Ectodermal cell (in vitro differentiated cells): ENCODE measurements around the gene LRTM2.

ENCODE experiments used
- H3K27ac ChIP-seq: 2 replicates; pipeline ENCODE4 v1.7.0; 2013; ENCODE audit warnings: mild to moderate bottlenecking, low read depth, low read length; ENCODE audit not compliant: insufficient read depth, poor library complexity, severe bottlenecking
- H3K27me3 ChIP-seq: 2 replicates; pipeline ENCODE4 v1.7.0; 2013; ENCODE audit warnings: mild to moderate bottlenecking, low read length; ENCODE audit not compliant: insufficient read depth, control insufficient read depth, poor library complexity, severe bottlenecking
- H3K36me3 ChIP-seq: one replicate; pipeline ENCODE4 v1.7.0; 2013; ENCODE audit warnings: low read length; ENCODE audit not compliant: control insufficient read depth, insufficient read depth
- H3K4me1 ChIP-seq: one replicate; pipeline ENCODE4 v1.7.0; 2013; ENCODE audit warnings: low read length; ENCODE audit not compliant: control insufficient read depth, insufficient read depth
- H3K4me3 ChIP-seq: 2 replicates; pipeline ENCODE4 v1.7.0; 2013; ENCODE audit warnings: low read depth, low read length, control low read depth; ENCODE audit not compliant: insufficient read depth
- H3K9me3 ChIP-seq: 2 replicates; pipeline ENCODE4 v1.7.0; 2013; ENCODE audit warnings: mild to moderate bottlenecking, low read length, moderate library complexity; ENCODE audit not compliant: control insufficient read depth
- WGBS, 2 experiments: methylation state at CpG; one replicate each; pipeline ENCODE4 v1.1.7; 2013; ENCODE audit warnings: missing lambda C conversion rate in 2 of 2; 5-methylcytosine and 5-hydroxymethylcytosine counted together

LRTM2 gene

DNA sequence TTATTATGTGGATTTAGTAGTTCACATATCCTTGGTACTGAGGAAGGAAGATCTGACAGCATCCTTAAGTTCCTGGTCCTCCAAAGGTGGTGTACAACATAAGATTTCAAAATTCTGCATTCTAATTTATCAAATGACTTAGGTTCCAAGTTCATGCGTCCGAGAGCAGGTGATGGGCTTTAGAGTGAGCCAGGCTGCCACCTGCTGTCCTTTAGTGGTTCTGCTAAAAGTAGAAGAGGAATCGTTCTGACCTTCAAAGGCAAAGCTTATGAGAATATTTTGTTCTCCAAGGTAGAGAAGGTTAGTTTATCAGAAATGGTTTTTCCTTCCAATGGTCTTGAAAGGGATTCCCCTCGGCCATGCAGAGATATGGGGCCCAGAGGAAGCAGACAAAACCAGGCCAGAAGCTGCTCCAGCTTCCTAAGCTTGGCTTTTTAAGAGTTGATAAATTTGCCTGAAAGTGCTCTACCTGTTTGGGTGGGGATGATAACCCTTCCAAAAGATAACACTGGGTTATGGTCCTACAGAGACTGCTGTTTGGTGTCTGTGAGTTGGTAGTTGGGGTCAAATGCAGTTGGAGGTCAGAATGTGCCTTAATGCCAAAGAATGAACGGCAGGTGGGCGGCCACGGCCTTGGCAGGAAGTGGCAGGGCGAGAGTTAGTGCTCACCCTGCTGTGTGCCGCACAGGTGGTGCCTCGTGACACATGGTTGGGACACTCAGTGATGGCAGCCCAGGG is 29.1 kb upstream of the LRTM2 start:
- Histone ChIP-seq H3K27me3 (peaks cover 2% of the 10 kb centered on the region), H3K4me3 (no peak overlapping the region), H3K27ac (no peak overlapping the region), H3K36me3 (peaks cover under 1% of the 10 kb centered on the region), H3K4me1 (peaks cover 3% of the 10 kb centered on the region), H3K9me3 (no peaks in the 10 kb centered on the region)
- 58 to 62% methylated on average over 9 to 10 of the region's 10 CpGs for WGBS, 2 experiments

DNA sequence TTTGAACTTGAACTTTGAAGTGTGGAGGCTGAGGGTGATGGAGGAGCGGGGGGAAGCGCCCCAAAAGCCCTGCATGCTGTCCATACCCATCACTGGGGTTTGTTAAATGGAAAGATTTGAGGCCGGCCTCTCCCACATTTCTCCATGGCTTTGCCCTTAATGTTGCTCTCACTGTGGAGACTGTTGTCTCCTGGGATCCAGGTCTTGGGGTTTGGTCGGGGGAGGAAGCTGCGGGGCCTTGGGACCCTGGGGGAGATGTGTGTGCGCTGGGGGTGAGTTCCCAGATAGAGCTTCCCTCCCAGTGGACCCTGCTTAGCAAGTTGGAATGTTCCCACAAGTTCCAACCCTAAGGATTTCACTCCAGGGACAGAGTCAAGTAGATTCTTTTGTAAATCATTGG is 28.0 kb upstream of the LRTM2 start:
- H3K27me3 ChIP-seq: peaks cover 11% of the 10 kb centered on the region
- H3K4me1 ChIP-seq: peaks cover 3% of the 10 kb centered on the region
- no peaks in the 10 kb centered on the region for H3K36me3 ChIP-seq
- no peak overlapping the region for H3K27ac ChIP-seq
- WGBS, 2 experiments: 90% methylated on average over 6 of the region's 6 CpGs
- no peak overlapping the region for H3K4me3 ChIP-seq
- H3K9me3 ChIP-seq: no peaks in the 10 kb centered on the region

GRCh38 chr12:1793426-1794210 is 26.7 kb upstream of the LRTM2 start:
- H3K4me1 ChIP-seq: peaks cover 3% of the 10 kb centered on the region
- H3K36me3 ChIP-seq: no peaks in the 10 kb centered on the region
- H3K27ac ChIP-seq: no peak overlapping the region
- no peaks in the 10 kb centered on the region for H3K9me3 ChIP-seq
- 95% methylated on average over 26 of the region's 26 CpGs for WGBS, 2 experiments
- H3K27me3 ChIP-seq: peaks cover 11% of the 10 kb centered on the region
- H3K4me3 ChIP-seq: no peak overlapping the region

- 94 to 95% methylated on average over 15 of the region's 15 CpGs for WGBS, 2 experiments
- Histone ChIP-seq H3K27ac (no peak overlapping the region), H3K4me3 (no peak overlapping the region), H3K27me3 (peaks cover 11% of the 10 kb centered on the region), H3K36me3 (no peaks in the 10 kb centered on the region), H3K4me1 (peaks cover 3% of the 10 kb centered on the region), H3K9me3 (no peaks in the 10 kb centered on the region)
Measured at GRCh38 chr12:1794440-1795090, 25.8 kb upstream of the LRTM2 start.

GRCh38 chr12:1795221-1795784 is 25.1 kb upstream of the LRTM2 start:
- Histone ChIP-seq H3K27ac (no peak overlapping the region), H3K4me3 (no peak overlapping the region), H3K36me3 (no peaks in the 10 kb centered on the region), H3K4me1 (peaks cover 3% of the 10 kb centered on the region), H3K9me3 (no peaks in the 10 kb centered on the region), H3K27me3 (peaks cover 11% of the 10 kb centered on the region)
- 85 to 86% methylated on average over 19 of the region's 19 CpGs for WGBS, 2 experiments

GRCh38 chr12:1795785-1796514 is 24.4 kb upstream of the LRTM2 start:
- no peak overlapping the region for H3K27ac ChIP-seq
- 20% methylated on average over 45 of the region's 45 CpGs for WGBS, 2 experiments
- peaks cover 11% of the 10 kb centered on the region for H3K27me3 ChIP-seq
- no peaks in the 10 kb centered on the region for H3K9me3 ChIP-seq
- H3K4me3 ChIP-seq: peak overlapping the region; percentile 1
- no peaks in the 10 kb centered on the region for H3K36me3 ChIP-seq
- H3K4me1 ChIP-seq: peaks cover 3% of the 10 kb centered on the region

DNA sequence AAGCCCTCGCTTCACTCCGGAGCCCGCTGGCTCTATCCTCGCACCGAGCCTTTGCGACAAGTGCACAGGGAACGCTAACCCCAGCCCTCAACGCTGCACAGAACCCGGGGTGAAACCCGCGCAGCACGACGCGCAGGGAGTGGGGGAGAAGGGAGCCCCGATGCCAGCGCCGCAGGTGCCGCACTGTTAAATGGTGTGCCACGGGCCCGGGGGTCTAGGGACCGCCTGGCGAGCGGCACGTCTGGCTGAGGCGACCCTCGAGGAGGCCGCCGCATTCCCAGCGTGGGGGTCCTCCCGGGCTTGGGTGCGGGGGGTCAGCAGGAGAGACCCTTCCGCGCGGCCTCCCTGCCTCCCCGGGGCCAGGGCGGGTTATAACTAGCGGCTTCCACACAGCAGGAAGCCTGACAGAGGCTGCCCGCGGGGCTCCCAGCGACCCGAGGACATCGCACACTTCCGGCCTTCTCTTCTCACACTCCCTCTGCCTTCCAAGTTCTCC is 23.8 kb upstream of the LRTM2 start:
- Histone ChIP-seq H3K27me3 (peaks cover 11% of the 10 kb centered on the region), H3K4me3 (peak overlapping the region; percentile 27), H3K9me3 (no peaks in the 10 kb centered on the region), H3K27ac (no peak overlapping the region), H3K36me3 (no peaks in the 10 kb centered on the region), H3K4me1 (peaks cover 3% of the 10 kb centered on the region)
- 59 to 62% methylated on average over 43 of the region's 43 CpGs for WGBS, 2 experiments

DNA sequence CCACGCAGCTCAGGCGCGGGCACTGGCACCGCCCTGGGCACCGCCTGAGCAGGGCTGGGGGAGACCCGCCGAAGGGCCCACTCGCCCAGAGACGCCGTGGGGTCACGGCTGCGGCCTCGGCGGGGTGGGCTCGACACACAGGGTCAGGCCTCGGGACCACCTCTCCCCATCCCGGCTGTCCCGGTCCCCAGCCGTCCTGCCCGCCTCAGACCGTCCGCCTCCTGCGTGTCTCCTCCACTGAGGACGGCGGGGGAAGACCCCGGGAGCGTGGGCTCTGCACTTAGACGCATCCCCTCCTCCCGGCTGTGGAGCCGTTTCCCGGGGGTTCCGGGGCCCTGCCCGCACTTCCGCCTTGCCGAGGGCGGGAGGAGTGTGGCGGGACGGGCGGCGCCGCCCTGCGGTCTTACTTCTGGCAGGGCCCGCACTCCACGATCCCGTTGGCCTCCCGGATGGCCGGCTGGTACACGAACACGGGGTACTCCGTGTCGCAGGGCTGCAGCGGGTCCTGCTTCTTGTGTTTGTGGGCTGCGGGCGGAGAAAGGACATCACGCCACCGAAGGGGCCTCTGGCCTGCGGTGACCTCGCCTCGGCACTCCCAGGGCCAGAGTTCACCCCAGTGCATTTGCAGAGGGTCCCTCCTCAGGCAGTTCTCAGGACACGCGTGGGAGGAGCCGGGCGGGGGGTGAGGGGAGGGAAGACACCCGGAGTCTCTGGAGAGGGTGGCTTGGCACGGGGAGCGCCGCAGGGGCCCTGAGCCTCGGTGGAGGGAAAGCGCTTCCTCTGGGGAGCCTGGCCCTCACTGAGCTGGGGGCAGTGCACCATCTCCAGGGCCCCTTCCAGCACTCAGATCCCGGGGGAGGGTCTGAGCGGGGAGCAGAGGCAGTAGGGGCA is 23.1 kb upstream of the LRTM2 start:
- Histone ChIP-seq H3K9me3 (no peaks in the 10 kb centered on the region), H3K4me3 (peak overlapping the region; percentile 27), H3K27me3 (peaks cover 11% of the 10 kb centered on the region), H3K36me3 (no peaks in the 10 kb centered on the region), H3K4me1 (peaks cover 3% of the 10 kb centered on the region), H3K27ac (no peak overlapping the region)
- WGBS, 2 experiments: 65 to 72% methylated on average over 71 of the region's 71 CpGs
